ES-I3 (cell line): ENCODE data around the gene ZNF100.
"Not testable (repeated sequence)": the region's sequence is repeated elsewhere in the genome, so short reads cannot be mapped to it uniquely, and the experiment has no call there.

ENCODE experiments used
- H3K36me3 ChIP-seq: 2 replicates; pipeline ENCODE4 v1.6.1; 2013; ENCODE audit warnings: mild to moderate bottlenecking, low read length, control low read depth, moderate library complexity; ENCODE audit not compliant: insufficient read depth
- H3K4me1 ChIP-seq: 2 replicates; pipeline ENCODE4 v1.6.1; 2013; ENCODE audit warnings: mild to moderate bottlenecking, control low read depth, low read length; ENCODE audit not compliant: insufficient read depth
- H3K9ac ChIP-seq: 2 replicates; pipeline ENCODE4 v1.6.1; 2013; ENCODE audit warnings: low read depth, mild to moderate bottlenecking, low read length, moderate library complexity
- H3K9me3 ChIP-seq: 2 replicates; pipeline ENCODE4 v1.6.1; 2013; ENCODE audit warnings: mild to moderate bottlenecking, low read length, moderate library complexity; ENCODE audit not compliant: control insufficient read depth, insufficient read depth

Gene ZNF100

GRCh38 chr19:21748088-21748487, 19.3 kb downstream of the ZNF100 start:
- H3K9ac ChIP-seq = no peak overlapping the region
- no peaks in the 10 kb centered on the region for H3K4me1 ChIP-seq
- peaks cover 18% of the 10 kb centered on the region; the same call in 1 of the 2 replicates for H3K36me3 ChIP-seq
- H3K9me3 ChIP-seq = 0 out of 2 replicates have a peak, but pooled peaks cover 4% of the 10 kb centered on the region

- Histone ChIP-seq H3K36me3 (0 out of 2 replicates have a peak, but pooled peaks cover 3% of the 10 kb centered on the region), H3K4me1 (no peaks in the 10 kb centered on the region), H3K9me3 (no peaks in the 10 kb centered on the region), H3K9ac (no peak overlapping the region)
Measured at GRCh38 chr19:21740559-21740958, 26.8 kb downstream of the ZNF100 start.

- H3K36me3 ChIP-seq = peaks cover 12% of the 10 kb centered on the region; the same call in 1 of the 2 replicates
- not testable (repeated sequence) for H3K4me1 ChIP-seq, H3K9ac ChIP-seq
- H3K9me3 ChIP-seq = peaks cover 20% of the 10 kb centered on the region
Measured at GRCh38 chr19:21726942-21727747, 40.2 kb downstream of the ZNF100 start.

GRCh38 chr19:21713761-21714160, 53.6 kb downstream of the ZNF100 start:
- no peaks in the 10 kb centered on the region; the same call in 1 of the 2 replicates for H3K9me3 ChIP-seq

GRCh38 chr19:21709464-21709863, 57.9 kb downstream of the ZNF100 start:
- Histone ChIP-seq H3K9ac (no peak overlapping the region), H3K4me1 (peaks cover 7% of the 10 kb centered on the region; the same call in 1 of the 2 replicates), H3K9me3 (no peaks in the 10 kb centered on the region), H3K36me3 (no peaks in the 10 kb centered on the region)

More at GRCh38 chr19:21713761-21714160, 53.6 kb downstream of the ZNF100 start:
- no peak overlapping the region for H3K9ac ChIP-seq
- H3K4me1 ChIP-seq = no peaks in the 10 kb centered on the region
- H3K36me3 ChIP-seq = no peaks in the 10 kb centered on the region

- H3K9me3 ChIP-seq, H3K4me1 ChIP-seq, H3K9ac ChIP-seq, H3K36me3 ChIP-seq: not testable (repeated sequence)
Measured at GRCh38 chr19:21707878-21708277, 59.5 kb downstream of the ZNF100 start.

GRCh38 chr19:21707065-21707464, 60.3 kb downstream of the ZNF100 start:
- no peak overlapping the region for H3K9ac ChIP-seq
- H3K4me1 ChIP-seq = peaks cover 7% of the 10 kb centered on the region; the same call in 1 of the 2 replicates
- H3K9me3 ChIP-seq = peaks cover 2% of the 10 kb centered on the region; the same call in 1 of the 2 replicates
- H3K36me3 ChIP-seq = no peaks in the 10 kb centered on the region

- H3K9me3 ChIP-seq = peaks cover 2% of the 10 kb centered on the region; the same call in 1 of the 2 replicates
- peaks cover 7% of the 10 kb centered on the region; the same call in 1 of the 2 replicates for H3K4me1 ChIP-seq
- no peaks in the 10 kb centered on the region for H3K36me3 ChIP-seq
- H3K9ac ChIP-seq = peak overlapping the region; percentile 6; the same call in 1 of the 2 replicates
Measured at GRCh38 chr19:21705393-21705792, 62.0 kb downstream of the ZNF100 start.

- peaks cover 7% of the 10 kb centered on the region; the same call in 1 of the 2 replicates for H3K4me1 ChIP-seq
- H3K9ac ChIP-seq = no peak overlapping the region
- H3K36me3 ChIP-seq = no peaks in the 10 kb centered on the region
- peaks cover 2% of the 10 kb centered on the region; the same call in 1 of the 2 replicates for H3K9me3 ChIP-seq
Measured at GRCh38 chr19:21704320-21704719, 63.1 kb downstream of the ZNF100 start.

GRCh38 chr19:21699197-21699596, 68.2 kb downstream of the ZNF100 start:
- Histone ChIP-seq H3K9ac (no peak overlapping the region), H3K36me3 (no peaks in the 10 kb centered on the region), H3K4me1 (0 out of 2 replicates have a peak, but pooled peaks cover 3% of the 10 kb centered on the region), H3K9me3 (peaks cover 2% of the 10 kb centered on the region; the same call in 1 of the 2 replicates)

GRCh38 chr19:21698215-21698614, 69.2 kb downstream of the ZNF100 start:
- no peaks in the 10 kb centered on the region for H3K36me3 ChIP-seq
- H3K9me3 ChIP-seq = peaks cover 2% of the 10 kb centered on the region; the same call in 1 of the 2 replicates
- H3K9ac ChIP-seq = no peak overlapping the region
- 0 out of 2 replicates have a peak, but pooled peaks cover 3% of the 10 kb centered on the region for H3K4me1 ChIP-seq

GRCh38 chr19:21697698-21698097, 69.7 kb downstream of the ZNF100 start:
- Histone ChIP-seq H3K9me3 (peaks cover 2% of the 10 kb centered on the region; the same call in 1 of the 2 replicates), H3K4me1 (0 out of 2 replicates have a peak, but pooled peaks cover 3% of the 10 kb centered on the region), H3K36me3 (no peaks in the 10 kb centered on the region), H3K9ac (no peak overlapping the region)

- Histone ChIP-seq H3K9me3 (no peaks in the 10 kb centered on the region), H3K36me3 (no peaks in the 10 kb centered on the region)
Measured at GRCh38 chr19:21694171-21694906, 73.0 kb downstream of the ZNF100 start.

GRCh38 chr19:21693399-21693798, 74.0 kb downstream of the ZNF100 start:
- Histone ChIP-seq H3K4me1 (no peaks in the 10 kb centered on the region), H3K9me3 (no peaks in the 10 kb centered on the region), H3K36me3 (no peaks in the 10 kb centered on the region), H3K9ac (no peak overlapping the region)

More at GRCh38 chr19:21694171-21694906, 73.0 kb downstream of the ZNF100 start:
- Histone ChIP-seq H3K9ac (no peak overlapping the region), H3K4me1 (0 out of 2 replicates have a peak, but pooled peaks cover 3% of the 10 kb centered on the region)
